ENCODE measurements around the gene SBF2.

GRCh38 chr11:9762531-9762930 is 531.5 kb downstream of the SBF2 start:
- TF ChIP-seq, protein P1, sequence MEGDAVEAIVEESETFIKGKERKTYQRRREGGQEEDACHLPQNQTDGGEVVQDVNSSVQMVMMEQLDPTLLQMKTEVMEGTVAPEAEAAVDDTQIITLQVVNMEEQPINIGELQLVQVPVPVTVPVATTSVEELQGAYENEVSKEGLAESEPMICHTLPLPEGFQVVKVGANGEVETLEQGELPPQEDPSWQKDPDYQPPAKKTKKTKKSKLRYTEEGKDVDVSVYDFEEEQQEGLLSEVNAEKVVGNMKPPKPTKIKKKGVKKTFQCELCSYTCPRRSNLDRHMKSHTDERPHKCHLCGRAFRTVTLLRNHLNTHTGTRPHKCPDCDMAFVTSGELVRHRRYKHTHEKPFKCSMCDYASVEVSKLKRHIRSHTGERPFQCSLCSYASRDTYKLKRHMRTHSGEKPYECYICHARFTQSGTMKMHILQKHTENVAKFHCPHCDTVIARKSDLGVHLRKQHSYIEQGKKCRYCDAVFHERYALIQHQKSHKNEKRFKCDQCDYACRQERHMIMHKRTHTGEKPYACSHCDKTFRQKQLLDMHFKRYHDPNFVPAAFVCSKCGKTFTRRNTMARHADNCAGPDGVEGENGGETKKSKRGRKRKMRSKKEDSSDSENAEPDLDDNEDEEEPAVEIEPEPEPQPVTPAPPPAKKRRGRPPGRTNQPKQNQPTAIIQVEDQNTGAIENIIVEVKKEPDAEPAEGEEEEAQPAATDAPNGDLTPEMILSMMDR (IDR thresholded peaks at IDR 0.05; ENCODE audit: low read length), result no peak
- TF ChIP-seq EZH2 (IDR thresholded peaks at IDR 0.05; ENCODE audit: borderline replicate concordance, low read length), result no peak

Measured in OCI-LY1 (cell line).